H1 (cell line): ENCODE results near the gene LAMP1. TPM values are rescaled to one million over a fixed set of nuclear protein-coding genes. Genes with fewer than 3 reads are reported as not detected.

Experiments used
- CTCF ChIA-PET: fragments of 300-600 bp; sonication (Branson Sonifier 250); formaldehyde crosslinking; loops from one replicate; lab custom pipeline; 2021; ENCODE audit not compliant: partially characterized antibody; lab: Charles Lee
- POLR2A ChIA-PET: fragments of 300-600 bp; sonication (Branson Sonifier 250); formaldehyde crosslinking; loops from one replicate; lab custom pipeline; 2021; ENCODE audit warnings: inconsistent platforms; ENCODE audit not compliant: partially characterized antibody; lab: Charles Lee
- DNase-seq, 2 experiments: peaks; one replicate each; pipeline versions ENCODE4 v3.0.0 to v3.0.0-alpha.2; 2010 to 2022; ENCODE audit warnings: low spot score in 2 of 2, low read depth in 1 of 2, mixed read lengths in 1 of 2
- FAIRE-seq: peaks from 2 replicates; lab custom pipeline; 2011; peaks lifted over from hg19 to GRCh38; lab: Jason Lieb, UNC
- H2AFZ ChIP-seq: 2 replicates; pipeline ENCODE4 v1.8.1; 2012; ENCODE audit warnings: low read length, inconsistent platforms
- H2AK5ac ChIP-seq: 2 replicates; pipeline ENCODE4 v1.6.1; 2013; ENCODE audit warnings: low read depth, low read length
- H2BK120ac ChIP-seq: replicated peaks from 2 replicates; pipeline ENCODE3; 2013; ENCODE audit warnings: low read depth, low read length, inconsistent platforms
- H2BK12ac ChIP-seq: 2 replicates; pipeline ENCODE4 v1.6.1; 2013; ENCODE audit warnings: low read depth, low read length
- H2BK15ac ChIP-seq: 2 replicates; pipeline ENCODE4 v1.6.1; 2013; ENCODE audit warnings: low read length
- H2BK20ac ChIP-seq: 2 replicates; pipeline ENCODE4 v1.6.1; 2013; ENCODE audit warnings: low read length
- H2BK5ac ChIP-seq: 2 replicates; pipeline ENCODE4 v1.6.1; 2013; ENCODE audit warnings: low read depth, low read length
- H3K14ac ChIP-seq: 2 replicates; pipeline ENCODE4 v1.6.1; 2013; ENCODE audit warnings: inconsistent platforms; ENCODE audit not compliant: insufficient read length
- H3K18ac ChIP-seq: 2 replicates; pipeline ENCODE4 v1.6.1; 2013; ENCODE audit warnings: low read length; ENCODE audit errors: extremely low read depth
- H3K23ac ChIP-seq: 2 replicates; pipeline ENCODE4 v1.6.1; 2013; ENCODE audit warnings: inconsistent platforms; ENCODE audit not compliant: insufficient read length
- H3K23me2 ChIP-seq: 2 replicates; pipeline ENCODE4 v1.6.1; 2013; ENCODE audit warnings: low read depth, low read length
- H3K27ac ChIP-seq: 2 replicates; pipeline ENCODE4 v1.6.1; 2011; ENCODE audit warnings: low read depth, low read length, inconsistent platforms
- H3K27me3 ChIP-seq, 4 experiments: replicated peaks in 1 of 4; 1 replicate in 1 of 4; 2 replicates in 3 of 4; pipeline versions ENCODE4 v1.6.1 to v1.8.1; 2011 to 2013; ENCODE audit warnings: low read length in 3 of 4, mild to moderate bottlenecking in 3 of 4, inconsistent platforms in 2 of 4, mixed read lengths in 2 of 4, moderate library complexity in 1 of 4; ENCODE audit not compliant: control insufficient read depth in 3 of 4, insufficient read depth in 3 of 4; ENCODE audit errors: extremely low read depth in 1 of 4
- H3K36me3 ChIP-seq, 4 experiments: 2 replicates each; pipeline versions ENCODE4 v1.6.1 to v1.8.1; 2011 to 2013; ENCODE audit warnings: mild to moderate bottlenecking in 4 of 4, low read length in 3 of 4, moderate library complexity in 2 of 4, control low read depth in 1 of 4, inconsistent platforms in 1 of 4; ENCODE audit not compliant: insufficient read depth in 4 of 4, control insufficient read depth in 2 of 4
- H3K4ac ChIP-seq: replicated peaks from 2 replicates; pipeline ENCODE3; 2013; ENCODE audit warnings: low read length, low read depth, mixed read lengths, inconsistent platforms; ENCODE audit not compliant: insufficient read length
- H3K4me1 ChIP-seq, 4 experiments: replicated peaks in 1 of 4; 1 replicate in 1 of 4; 2 replicates in 3 of 4; pipeline versions ENCODE4 v1.6.1 to v1.8.1; 2011 to 2013; ENCODE audit warnings: low read length in 3 of 4, inconsistent platforms in 2 of 4, mixed read lengths in 1 of 4; ENCODE audit not compliant: insufficient read depth in 4 of 4, control insufficient read depth in 3 of 4
- H3K4me2 ChIP-seq, 2 experiments: 2 replicates each; pipeline versions ENCODE4 v1.6.1 to v1.8.1; 2011 to 2013; ENCODE audit warnings: low read depth in 2 of 2, low read length in 2 of 2, control low read depth in 1 of 2, inconsistent platforms in 1 of 2, mild to moderate bottlenecking in 1 of 2; ENCODE audit not compliant: insufficient read depth in 1 of 2
- H3K4me3 ChIP-seq, 4 experiments: fragments of 200-600, 300-600 bp in 1 of 4; sonication (generic), shearing (Covaris generic), sonication (Bioruptor Twin) in 1 of 4; 2 replicates each; pipeline versions ENCODE4 v1.5.1 to v1.8.1; 2011 to 2016; ENCODE audit warnings: low read length in 4 of 4, low read depth in 3 of 4, control low read depth in 2 of 4, inconsistent platforms in 2 of 4, mild to moderate bottlenecking in 2 of 4, mixed read lengths in 1 of 4, moderate library complexity in 1 of 4; ENCODE audit not compliant: insufficient read depth in 2 of 4; ENCODE audit errors: extremely low read depth in 1 of 4
- H3K56ac ChIP-seq: replicated peaks from 2 replicates; pipeline ENCODE3; 2013; ENCODE audit warnings: low read depth, mild to moderate bottlenecking, mixed read lengths, low read length, inconsistent platforms; ENCODE audit not compliant: insufficient read length
- H3K79me1 ChIP-seq: 2 replicates; pipeline ENCODE4 v1.6.1; 2013; ENCODE audit warnings: low read depth, low read length, control low read depth
- H3K79me2 ChIP-seq, 2 experiments: 2 replicates each; pipeline versions ENCODE4 v1.6.1 to v1.8.1; 2012 to 2013; ENCODE audit warnings: low read length in 2 of 2, mild to moderate bottlenecking in 2 of 2, inconsistent platforms in 1 of 2; ENCODE audit not compliant: insufficient read depth in 2 of 2, control insufficient read depth in 1 of 2
- H3K9ac ChIP-seq, 4 experiments: replicated peaks in 1 of 4; 1 replicate in 1 of 4; 2 replicates in 3 of 4; pipeline versions ENCODE4 v1.6.1 to v1.8.1; 2011 to 2013; ENCODE audit warnings: low read depth in 3 of 4, low read length in 3 of 4, control low read depth in 2 of 4, mild to moderate bottlenecking in 2 of 4, moderate library complexity in 2 of 4, inconsistent platforms in 1 of 4; ENCODE audit errors: extremely low read depth in 1 of 4
- H3K9me3 ChIP-seq, 2 experiments: 2 replicates each; pipeline versions ENCODE4 v1.6.1 to v1.8.1; 2012 to 2013; ENCODE audit warnings: mild to moderate bottlenecking in 2 of 2, moderate library complexity in 2 of 2, control low read depth in 1 of 2, inconsistent platforms in 1 of 2, low read depth in 1 of 2, low read length in 1 of 2, mixed read lengths in 1 of 2; ENCODE audit not compliant: insufficient read depth in 2 of 2
- H4K20me1 ChIP-seq, 2 experiments: replicated peaks in 1 of 2; 2 replicates each; pipeline versions ENCODE3 to v1.8.1; 2011 to 2013; ENCODE audit warnings: inconsistent platforms in 2 of 2, low read length in 2 of 2, mild to moderate bottlenecking in 1 of 2; ENCODE audit not compliant: insufficient read depth in 2 of 2, control insufficient read depth in 1 of 2
- H4K5ac ChIP-seq: 2 replicates; pipeline ENCODE4 v1.6.1; 2013; ENCODE audit warnings: low read length, low read depth, mixed read lengths, inconsistent platforms; ENCODE audit not compliant: insufficient read length
- H4K8ac ChIP-seq: 2 replicates; pipeline ENCODE4 v1.8.0; 2013; ENCODE audit warnings: mild to moderate bottlenecking, moderate library complexity, low read length, inconsistent platforms; ENCODE audit not compliant: insufficient read depth; ENCODE audit errors: extremely low read depth
- H4K91ac ChIP-seq: replicated peaks from 2 replicates; pipeline ENCODE3; 2013; ENCODE audit warnings: low read length, mixed read lengths, inconsistent platforms; ENCODE audit not compliant: insufficient read length
- WGBS, 2 experiments: shearing (Covaris generic) in 1 of 2; methylation state at CpG; one replicate each; pipeline versions ENCODE4 v1.1.6 to v1.1.7; 2013 to 2015; ENCODE audit warnings: low lambda C conversion rate in 2 of 2, mixed read lengths in 2 of 2, inconsistent platforms in 1 of 2, low coverage in 1 of 2, missing lambda C conversion rate in 1 of 2; ENCODE audit not compliant: insufficient replicate concordance in 2 of 2, insufficient coverage in 1 of 2, insufficient read length in 1 of 2; ENCODE audit errors: extremely low coverage in 1 of 2, missing lambda C conversion rate in 1 of 2; 5-methylcytosine and 5-hydroxymethylcytosine counted together
- polyA plus RNA-seq, 7 experiments: library from polyadenylated mRNA; depleted of rRNA in 3 of 7; stranded (reverse) in 5 of 7; unstranded in 2 of 7; fragments of >200 nt in 5 of 7; fragments of 200-250 nt in 2 of 7; gene quantifications; 1 replicate in 5 of 7; 2 replicates in 1 of 7; 4 replicates in 1 of 7; pipeline versions ENCODE4 v1.2.1 to v1.2.3, GENCODE V29; 2011 to 2013; ENCODE audit warnings: missing spikeins in 2 of 7, mixed read lengths in 2 of 7
- total RNA-seq: library from RNA; stranded (reverse); fragmentation: NEBNext Ultra II Directional; extraction: Animal tissue kit (Norgen Biotek cat#: 25700); gene quantifications from 2 replicates; pipeline ENCODE4 v1.2.1, GENCODE V29; 2021

The LAMP1 gene
- total and polyA plus RNA-seq, 2 of the 8 experiments (the other 6 are each of a cell fraction or from before 2014, with no cell fraction given), result 97.6 to 140 TPM

DNA sequence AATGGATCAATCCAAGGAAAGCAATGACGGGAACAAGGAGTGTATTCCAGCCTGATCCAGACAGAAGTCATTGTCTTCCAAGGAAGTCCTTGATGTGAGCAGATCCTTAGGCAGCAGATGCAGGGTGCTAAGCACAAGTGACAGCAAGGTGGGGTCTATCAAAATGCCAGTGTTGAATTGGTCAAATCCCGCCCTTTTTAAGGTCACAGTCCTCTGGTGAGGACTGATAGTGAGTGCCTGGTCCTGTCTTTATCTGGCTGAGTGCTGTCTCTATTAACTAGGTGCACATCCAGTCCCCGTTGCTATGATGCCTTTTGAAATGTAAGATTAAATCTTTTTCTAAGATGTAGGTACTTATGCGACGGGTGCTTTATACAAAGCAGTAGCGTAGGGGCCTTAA, 1.3 kb upstream of the LAMP1 start:
- Histone ChIP-seq H3K23me2 (peaks cover 8% of the 10 kb centered on the region), H3K23ac (no peak overlapping the region), H4K8ac (no peak overlapping the region), H3K36me3 (no peaks in the 10 kb centered on the region), H2BK5ac (no peak overlapping the region), H2BK20ac (no peak overlapping the region), H3K79me2 (peaks cover 13 to 34% of the 10 kb centered on the region in 2 experiments), H3K27ac (no peak overlapping the region), H2BK12ac (no peak overlapping the region), H3K4ac (no peak overlapping the region), H3K18ac (no peak overlapping the region), H3K4me2 (no peak overlapping the region; a peak in 1 of 4 replicates), H4K91ac (no peak overlapping the region), H3K4me3 (no peak overlapping the region), H2BK120ac (no peak overlapping the region), H2AK5ac (no peak overlapping the region), H3K9ac (no peak overlapping the region), H3K4me1 (peaks cover 0 to 5% (median 3%) of the 10 kb centered on the region in 4 experiments; a peak in 5 of 7 replicates), H4K5ac (no peak overlapping the region), H2AFZ (no peak overlapping the region), H3K27me3 (peaks cover 0 to 2% (median 0%) of the 10 kb centered on the region in 4 experiments; a peak in 4 of 7 replicates), H3K56ac (no peak overlapping the region), H4K20me1 (peaks cover 0 to 2% of the 10 kb centered on the region in 2 experiments), H3K79me1 (no peaks in the 10 kb centered on the region; the same call in 1 of the 2 replicates), H3K14ac (no peak overlapping the region), H3K9me3 (no peaks in the 10 kb centered on the region), H2BK15ac (no peak overlapping the region)
- POLR2A ChIA-PET, result no interaction called here
- FAIRE-seq (no peak), DNase-seq (no peak)
- WGBS, 2 experiments, result 88% methylated on average over 6 of the region's 6 CpGs; no CpG with 5 or more reads in 1 of the 2 experiments
- CTCF ChIA-PET, result no interaction called here
